PC-3 (cell line): Measurements from ENCODE around the gene CACNA1A. TPM values are rescaled to one million over a fixed set of nuclear protein-coding genes. Genes with fewer than 3 reads are reported as not detected.

Experiments
- ATAC-seq: fragments of 200-7000 bp; cut with Tn5 transposase; 2 replicates; pipeline ENCODE4 v1.9.1; 2020; ENCODE audit warnings: mild to moderate bottlenecking, moderate library complexity
- BruUV-seq: library from RNA; stranded (reverse); fragments of 400-500 nt; replicated peaks from 2 replicates; lab custom pipeline; 2021; lab: Mats Ljungman, UMichigan
- CTCF ChIA-PET: fragments of 300-600 bp; sonication (Branson Sonifier 250); formaldehyde crosslinking; loops from one replicate; lab custom pipeline; 2022; ENCODE audit warnings: antibody characterized with exemption; lab: Charles Lee
- POLR2A ChIA-PET: fragments of 300-600 bp; sonication (Branson Sonifier 250); formaldehyde crosslinking; loops from one replicate; lab custom pipeline; 2022; ENCODE audit warnings: antibody characterized with exemption; ENCODE audit not compliant: unreplicated experiment; lab: Charles Lee
- DNase-seq: peaks from one replicate; pipeline ENCODE4 v3.0.0-alpha.2; 2015
- H2AFZ ChIP-seq: fragments of 300-600 bp; sonication (generic); 2 replicates; pipeline ENCODE4 v1.6.0; 2016; ENCODE audit warnings: antibody characterized with exemption, low read length
- H3F3A ChIP-seq: fragments of 300-600 bp; sonication (generic); one replicate; pipeline ENCODE4 v1.6.0; 2017; ENCODE audit warnings: antibody characterized with exemption, low read length, control low read depth, mild to moderate bottlenecking; ENCODE audit not compliant: unreplicated experiment
- H3K27ac ChIP-seq: fragments of 300-600 bp; sonication (generic); 2 replicates; pipeline ENCODE4 v1.5.1; 2016; ENCODE audit warnings: mild to moderate bottlenecking, low read length
- H3K27me3 ChIP-seq: fragments of 300-600 bp; sonication (generic); 2 replicates; pipeline ENCODE4 v1.6.1; 2016; ENCODE audit warnings: low read length, mixed read lengths
- H3K36me3 ChIP-seq: fragments of 300-600 bp; sonication (generic); 2 replicates; pipeline ENCODE4 v1.6.1; 2016; ENCODE audit warnings: low read depth, mixed run types, low read length, mixed read lengths
- H3K4me1 ChIP-seq: fragments of 300-600 bp; sonication (generic); 2 replicates; pipeline ENCODE4 v1.5.1; 2016; ENCODE audit warnings: low read length; ENCODE audit not compliant: insufficient read depth
- H3K4me2 ChIP-seq: fragments of 300-600 bp; sonication (generic); 2 replicates; pipeline ENCODE4 v1.6.0; 2016; ENCODE audit warnings: low read length
- H3K4me3 ChIP-seq: fragments of 300-600 bp; sonication (generic); 2 replicates; pipeline ENCODE4 v1.5.1; 2016; ENCODE audit warnings: mild to moderate bottlenecking, low read length, mixed read lengths
- H3K79me2 ChIP-seq: fragments of 300-600 bp; sonication (generic); 2 replicates; pipeline ENCODE4 v1.6.1; 2017; ENCODE audit warnings: low read length, mixed read lengths
- H3K9ac ChIP-seq: fragments of 300-600 bp; sonication (generic); 2 replicates; pipeline ENCODE4 v1.6.0; 2016; ENCODE audit warnings: mild to moderate bottlenecking, low read length
- H3K9me2 ChIP-seq: fragments of 300-600 bp; sonication (generic); replicated peaks from 2 replicates; pipeline ENCODE4 v1.6.1; 2016; ENCODE audit warnings: mixed run types, low read length, mixed read lengths
- H3K9me3 ChIP-seq: fragments of 300-600 bp; sonication (generic); 2 replicates; pipeline ENCODE4 v1.6.1; 2016; ENCODE audit warnings: low read length, mixed read lengths
- H4K20me1 ChIP-seq: fragments of 300-600 bp; sonication (generic); 2 replicates; pipeline ENCODE4 v1.6.1; 2016; ENCODE audit warnings: low read length, mixed read lengths
- EZH2 ChIP-seq: fragments of 300-600 bp; sonication (generic); IDR thresholded peaks from one replicate; pipeline ENCODE4 v1.6.1; 2017; ENCODE audit warnings: antibody characterized with exemption, mild to moderate bottlenecking, low read length; ENCODE audit not compliant: unreplicated experiment
- EZH2phosphoT487 ChIP-seq: fragments of 300-600 bp; sonication (generic); IDR thresholded peaks from 2 replicates; pipeline ENCODE4 v1.6.1; 2018; ENCODE audit warnings: mild to moderate bottlenecking, antibody characterized with exemption, low read length, borderline replicate concordance
- intact Hi-C: fragments of 100-400 bp; cut with micrococcal nuclease; formaldehyde crosslinking; loops from 2 replicates; pipeline ENCODE4 v1.9.0; 2023
- total RNA-seq: library from RNA; depleted of rRNA; stranded (reverse); fragments of >200 nt; gene quantifications from 2 replicates; pipeline ENCODE4 v1.2.3, GENCODE V29; 2014
- TF ChIP-seq, protein P1 (sequence below): fragments of 300-600 bp; sonication (generic); conservative IDR thresholded peaks from 2 replicates; pipeline ENCODE4 v1.5.1; 2017; ENCODE audit warnings: antibody characterized with exemption, low read depth, mild to moderate bottlenecking, low read length

The CACNA1A gene
- total RNA-seq, 1 experiment from 2014 or later: 0.62 TPM

DNA sequence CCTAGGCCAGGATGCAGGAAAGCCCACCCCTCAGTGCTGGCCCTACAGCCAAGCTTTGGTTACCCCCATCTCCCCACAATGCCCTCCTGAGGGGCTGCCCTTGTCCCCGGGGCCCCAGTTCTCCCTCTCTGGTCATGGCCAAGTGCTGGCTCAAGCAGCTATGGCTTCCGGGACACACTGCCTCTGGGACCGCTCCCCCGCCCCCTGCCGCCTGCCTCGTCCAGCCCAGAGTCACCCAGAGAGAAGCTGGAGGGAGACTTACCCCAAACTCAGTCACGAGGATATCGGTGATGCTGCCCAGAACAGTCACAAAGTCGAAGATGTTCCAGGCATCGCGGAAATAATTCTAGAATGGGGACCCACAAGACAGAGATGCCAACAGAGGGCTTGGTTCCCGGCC lies 261.4 kb downstream of the CACNA1A start:
- ChIA-PET CTCF (interaction anchor here (0.6 kb wide), 3 partner anchors 82 to 146 kb away, joined by 3 to 7 read pairs (median 6); no protein-coding TSS in a partner anchor), POLR2A (interaction anchor here (0.5 kb wide), 1 partner anchor 203 kb away, joined by 9 read pairs; no protein-coding TSS in a partner anchor)
- Histone ChIP-seq H4K20me1 (no peaks in the 10 kb centered on the region), H3K79me2 (no peaks in the 10 kb centered on the region), H3K9me2 (no peaks in the 10 kb centered on the region), H3F3A (no peaks in the 10 kb centered on the region), H3K9me3 (peaks cover 4% of the 10 kb centered on the region; the same call in 1 of the 2 replicates), H3K27me3 (no peaks in the 10 kb centered on the region), H3K4me1 (0 out of 2 replicates have a peak, but pooled peaks cover 3% of the 10 kb centered on the region), H3K9ac (no peak overlapping the region), H3K4me2 (no peak overlapping the region), H3K4me3 (no peak overlapping the region), H2AFZ (no peak overlapping the region), H3K36me3 (no peaks in the 10 kb centered on the region), H3K27ac (no peak overlapping the region)
- BruUV-seq: no TSS peak
- ATAC-seq (no peak), DNase-seq (no peak)
- intact Hi-C loops: no loop called here
- no peak for TF ChIP-seq EZH2
- no peak for TF ChIP-seq EZH2phosphoT487
- TF ChIP-seq, protein P1, sequence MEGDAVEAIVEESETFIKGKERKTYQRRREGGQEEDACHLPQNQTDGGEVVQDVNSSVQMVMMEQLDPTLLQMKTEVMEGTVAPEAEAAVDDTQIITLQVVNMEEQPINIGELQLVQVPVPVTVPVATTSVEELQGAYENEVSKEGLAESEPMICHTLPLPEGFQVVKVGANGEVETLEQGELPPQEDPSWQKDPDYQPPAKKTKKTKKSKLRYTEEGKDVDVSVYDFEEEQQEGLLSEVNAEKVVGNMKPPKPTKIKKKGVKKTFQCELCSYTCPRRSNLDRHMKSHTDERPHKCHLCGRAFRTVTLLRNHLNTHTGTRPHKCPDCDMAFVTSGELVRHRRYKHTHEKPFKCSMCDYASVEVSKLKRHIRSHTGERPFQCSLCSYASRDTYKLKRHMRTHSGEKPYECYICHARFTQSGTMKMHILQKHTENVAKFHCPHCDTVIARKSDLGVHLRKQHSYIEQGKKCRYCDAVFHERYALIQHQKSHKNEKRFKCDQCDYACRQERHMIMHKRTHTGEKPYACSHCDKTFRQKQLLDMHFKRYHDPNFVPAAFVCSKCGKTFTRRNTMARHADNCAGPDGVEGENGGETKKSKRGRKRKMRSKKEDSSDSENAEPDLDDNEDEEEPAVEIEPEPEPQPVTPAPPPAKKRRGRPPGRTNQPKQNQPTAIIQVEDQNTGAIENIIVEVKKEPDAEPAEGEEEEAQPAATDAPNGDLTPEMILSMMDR: no peak

DNA sequence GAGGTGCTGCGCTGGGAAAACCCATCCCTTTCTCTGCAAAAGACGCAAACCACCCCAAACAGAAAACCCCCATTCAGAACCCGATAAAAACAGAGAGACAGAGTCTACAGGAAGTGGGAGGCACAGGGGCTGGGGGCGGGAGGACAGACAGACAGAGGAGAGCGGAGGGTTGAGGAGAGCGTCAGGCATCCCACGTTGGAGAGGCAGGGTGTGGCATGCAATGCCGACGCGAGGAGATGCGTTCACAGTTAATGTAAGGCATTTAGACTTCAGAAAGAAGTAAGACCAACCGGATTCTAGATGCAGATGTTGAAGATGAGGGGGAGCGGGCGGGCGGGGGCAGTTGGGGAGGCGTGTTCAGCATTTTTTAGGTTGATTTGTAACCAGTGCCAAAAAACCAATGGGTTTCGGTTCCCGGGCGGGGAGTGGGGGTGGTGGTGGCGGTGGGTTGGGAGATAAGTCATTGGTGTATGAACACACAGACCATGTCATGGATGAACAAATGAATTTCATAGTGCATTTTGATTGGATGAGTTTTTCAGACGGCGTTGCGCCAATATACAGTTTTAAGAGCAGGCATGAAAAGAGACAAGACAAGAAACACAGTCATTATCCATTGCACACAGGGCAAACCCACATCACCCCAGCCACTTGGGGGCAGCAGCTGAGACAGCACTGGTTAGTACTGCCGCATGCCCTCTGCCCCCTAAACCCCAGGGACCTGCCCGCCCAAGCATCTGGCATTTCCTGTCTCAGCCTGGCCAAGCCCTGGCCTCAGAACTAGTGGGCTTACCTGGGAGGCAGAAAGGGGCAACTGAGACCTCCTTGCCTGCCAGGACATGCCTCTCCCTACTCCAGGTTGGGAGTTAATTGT lies 264.8 kb downstream of the CACNA1A start:
- no peak for ATAC-seq
- DNase-seq: peak; percentile 26
- CTCF ChIA-PET: interaction anchor here (0.9 kb wide), 1 partner anchor 19 kb away, joined by 3 read pairs; no protein-coding TSS in a partner anchor

More for the DNA sequence above, 264.8 kb downstream of the CACNA1A start:
- no peak overlapping the region for H3K4me3 ChIP-seq
- intact Hi-C loops: no loop called here
- peaks cover 4% of the 10 kb centered on the region; the same call in 1 of the 2 replicates for H3K9me3 ChIP-seq
- POLR2A ChIA-PET: no interaction called here
- H3K4me2 ChIP-seq: no peak overlapping the region
- TF ChIP-seq EZH2phosphoT487: no peak
- TF ChIP-seq, protein P1: peak; percentile 54
- no peak overlapping the region for H3K9ac ChIP-seq
- H3K36me3 ChIP-seq: no peaks in the 10 kb centered on the region
- H4K20me1 ChIP-seq: no peaks in the 10 kb centered on the region
- no peaks in the 10 kb centered on the region for H3K27me3 ChIP-seq
- H3K9me2 ChIP-seq: no peaks in the 10 kb centered on the region
- no peaks in the 10 kb centered on the region for H3F3A ChIP-seq
- no peak overlapping the region for H3K27ac ChIP-seq
- H3K79me2 ChIP-seq: no peaks in the 10 kb centered on the region
- H2AFZ ChIP-seq: no peak overlapping the region
- BruUV-seq: no TSS peak
- 0 out of 2 replicates have a peak, but pooled peaks cover 3% of the 10 kb centered on the region for H3K4me1 ChIP-seq
